Endothelial cell of umbilical vein (primary cell): ENCODE measurements around the gene HSP90AB1. TPM values are rescaled to one million over a fixed set of nuclear protein-coding genes. Genes with fewer than 3 reads are reported as not detected.

ENCODE experiments used
- Bru-seq: library from RNA; stranded (reverse); fragments of 400-500 nt; gene quantifications from one replicate; lab custom pipeline; 2021; lab: Mats Ljungman, UMichigan
- BruChase-seq, 2 experiments: library from RNA; stranded (reverse); fragments of 400-500 nt; gene quantifications; one replicate each; lab custom pipeline; 2021; lab: Mats Ljungman, UMichigan
- BruUV-seq: library from RNA; stranded (reverse); fragments of 400-500 nt; replicated peaks from 2 replicates; lab custom pipeline; 2021; lab: Mats Ljungman, UMichigan
- CTCF ChIA-PET: fragments of 300-600, 350-600 bp; sonication (Branson Sonifier 250); formaldehyde crosslinking; loops from one replicate; lab custom pipeline; 2021; ENCODE audit warnings: antibody characterized with exemption, inconsistent platforms; lab: Charles Lee
- POLR2A ChIA-PET: fragments of 300-600, 350-600 bp; sonication (Branson Sonifier 250); formaldehyde crosslinking; loops from one replicate; lab custom pipeline; 2021; ENCODE audit warnings: antibody characterized with exemption, inconsistent platforms; lab: Charles Lee
- DNase-seq: peaks from one replicate; pipeline ENCODE4 v3.0.0-alpha.2; 2011; ENCODE audit warnings: low read depth, low spot score
- FAIRE-seq: peaks from 2 replicates; lab custom pipeline; 2011; peaks lifted over from hg19 to GRCh38; lab: Jason Lieb, UNC
- H2AFZ ChIP-seq: 2 replicates; pipeline ENCODE4 v1.6.0; 2012; ENCODE audit warnings: low read depth, low read length, control low read depth, inconsistent platforms
- H3K27ac ChIP-seq: 2 replicates; pipeline ENCODE4 v1.5.1; 2011; ENCODE audit warnings: low read depth, mild to moderate bottlenecking, control low read depth, low read length, moderate library complexity; ENCODE audit not compliant: insufficient read depth
- H3K27me3 ChIP-seq, 2 experiments: 2 replicates each; pipeline versions ENCODE4 v1.6.0 to v1.6.1; 2011; ENCODE audit warnings: low read length in 2 of 2, mixed read lengths in 1 of 2; ENCODE audit not compliant: control insufficient read depth in 2 of 2, insufficient read depth in 2 of 2
- H3K36me3 ChIP-seq, 2 experiments: 2 replicates in 1 of 2; 3 replicates in 1 of 2; pipeline ENCODE4 v1.5.1; 2011; ENCODE audit warnings: low read length in 2 of 2, mild to moderate bottlenecking in 1 of 2, moderate library complexity in 1 of 2; ENCODE audit not compliant: control insufficient read depth in 2 of 2, insufficient read depth in 2 of 2; ENCODE audit errors: extremely low read depth in 1 of 2
- H3K4me1 ChIP-seq: 3 replicates; pipeline ENCODE4 v1.5.1; 2011; ENCODE audit warnings: mild to moderate bottlenecking, low read length; ENCODE audit not compliant: control insufficient read depth, insufficient read depth; ENCODE audit errors: extremely low read depth
- H3K4me2 ChIP-seq: 2 replicates; pipeline ENCODE4 v1.6.1; 2011; ENCODE audit warnings: low read length, control low read depth, mixed read lengths; ENCODE audit not compliant: insufficient read depth
- H3K4me3 ChIP-seq, 3 experiments: fragments of 200-600 bp in 1 of 3; sonication (generic), shearing (Covaris generic) in 1 of 3; replicated peaks in 1 of 3; 2 replicates each; pipeline ENCODE4 v1.5.1; 2011 to 2016; ENCODE audit warnings: control low read depth in 3 of 3, low read length in 3 of 3, mild to moderate bottlenecking in 2 of 3, inconsistent platforms in 1 of 3, low read depth in 1 of 3, moderate library complexity in 1 of 3; ENCODE audit not compliant: insufficient read depth in 1 of 3
- H3K79me2 ChIP-seq: 2 replicates; pipeline ENCODE4 v1.6.0; 2012; ENCODE audit warnings: low read length, inconsistent platforms; ENCODE audit not compliant: control insufficient read depth, insufficient read depth
- H3K9ac ChIP-seq: replicated peaks from 2 replicates; pipeline ENCODE3; 2011; ENCODE audit warnings: low read length, control low read depth; ENCODE audit not compliant: insufficient read depth; ENCODE audit errors: extremely low read depth
- H3K9me1 ChIP-seq: replicated peaks from 3 replicates; pipeline ENCODE4 v1.6.0; 2011; ENCODE audit warnings: mild to moderate bottlenecking, low read length; ENCODE audit not compliant: control insufficient read depth, insufficient read depth; ENCODE audit errors: extremely low read depth
- H3K9me3 ChIP-seq: replicated peaks from 2 replicates; pipeline ENCODE4 v1.5.1; 2012; ENCODE audit warnings: low read length, inconsistent platforms; ENCODE audit not compliant: control insufficient read depth, insufficient read depth
- H4K20me1 ChIP-seq: replicated peaks from 2 replicates; pipeline ENCODE3; 2011; ENCODE audit warnings: mild to moderate bottlenecking, low read length; ENCODE audit not compliant: control insufficient read depth, insufficient read depth; ENCODE audit errors: extremely low read depth
- GATA2 ChIP-seq: IDR thresholded peaks from 2 replicates; pipeline ENCODE4 v1.7.0; 2011; ENCODE audit warnings: low read depth, mild to moderate bottlenecking, moderate library complexity, mixed read lengths, low read length; ENCODE audit not compliant: insufficient read length, insufficient read depth
- MYC ChIP-seq: IDR thresholded peaks from one replicate; pipeline ENCODE4 v1.6.1; 2011; ENCODE audit warnings: mild to moderate bottlenecking, low read depth, low read length
- POLR2A ChIP-seq: IDR thresholded peaks from 2 replicates; pipeline ENCODE4 v1.6.1; 2012; ENCODE audit warnings: low read depth, mild to moderate bottlenecking, control low read depth, low read length
- POLR2AphosphoS5 ChIP-seq: IDR thresholded peaks from 2 replicates; pipeline ENCODE4 v1.6.1; 2012; ENCODE audit warnings: low read depth, mild to moderate bottlenecking, control low read depth, low read length, moderate library complexity; ENCODE audit not compliant: insufficient read depth
- dilution Hi-C: fragments of 300-500 bp; cut with MboI; formaldehyde crosslinking; loops from one replicate; pipeline ENCODE4 v1.15.0; 2019; ENCODE audit warnings: low sequenced_read_pairs; ENCODE audit not compliant: extremely low pct_ligation_motif_present
- intact Hi-C: fragments of 100-400 bp; cut with micrococcal nuclease; formaldehyde crosslinking; loops from one replicate; pipeline ENCODE4 v1.10.0; 2022
- long read RNA-seq: library from polyadenylated mRNA; stranded (forward); transcript quantifications from one replicate; pipeline ENCODE4 v2.0.0, GENCODE V29; 2021
- polyA minus RNA-seq, 3 experiments: library from RNA; depleted of rRNA, polyadenylated mRNA; stranded (reverse); fragments of >200 nt; gene quantifications; 1 replicate in 1 of 3; 2 replicates in 2 of 3; pipeline ENCODE4 v1.2.3, GENCODE V29; 2011
- polyA plus RNA-seq, 4 experiments: library from polyadenylated mRNA; depleted of rRNA in 3 of 4; stranded (reverse) in 3 of 4; unstranded in 1 of 4; fragments of >200 nt; gene quantifications; 2 replicates each; pipeline versions ENCODE4 v1.2.1 to v1.2.3, GENCODE V29; 2011 to 2012; ENCODE audit warnings: missing spikeins in 1 of 4
- total RNA-seq: library from RNA; stranded (reverse); gene quantifications from 2 replicates; pipeline ENCODE4 v1.2.3, GENCODE V29; 2021
- TF ChIP-seq, protein P1 (sequence below): IDR thresholded peaks from 2 replicates; pipeline ENCODE4 v1.6.1; 2011; ENCODE audit not compliant: insufficient read depth, insufficient read length
- TF ChIP-seq, protein P2 (sequence below), 2 donors: IDR thresholded peaks; 1 replicate in 1 of 2; 2 replicates in 1 of 2; pipeline ENCODE4 v1.5.1; 2011; ENCODE audit warnings: low read length in 2 of 2, mild to moderate bottlenecking in 2 of 2, moderate library complexity in 2 of 2, control low read depth in 1 of 2, inconsistent platforms in 1 of 2, low read depth in 1 of 2; ENCODE audit not compliant: insufficient read depth in 1 of 2; ENCODE audit errors: extremely low read depth in 1 of 2

Gene HSP90AB1
- total RNA-seq (1,088 and 1,201 TPM in 2 replicates), polyA plus RNA-seq (557 and 824 TPM in 2 replicates), polyA minus RNA-seq (861 and 862 TPM in 2 replicates), Bru-seq, nascent RNA (percentile 100 among the genes with signal in this experiment), BruChase-seq, experiment 1, labeled RNA remaining after a 6-hour chase (percentile 100 among the genes with signal in this experiment), BruChase-seq, experiment 2, labeled RNA remaining after a 2-hour chase (percentile 100 among the genes with signal in this experiment)
- polyA plus RNA-seq (2011; cell fraction: cytosol; rRNA removed) = 942 and 1,041 TPM in 2 replicates
- 609 and 717 TPM in 2 replicates for polyA plus RNA-seq (2011; cell fraction: nucleus; rRNA removed)
- 1,037 and 1,473 TPM in 2 replicates for polyA plus RNA-seq (2012)
- polyA minus RNA-seq (2011; cell fraction: cytosol; rRNA and poly(A)+ RNA removed) = 534 TPM
- polyA minus RNA-seq (2011; cell fraction: nucleus; rRNA and poly(A)+ RNA removed) = 163 and 218 TPM in 2 replicates
- long read RNA-seq, transcript HSP90AB1-203 (12 exons, 2,572 nt) = major isoform, 3,118 of 3,392 reads
- long read RNA-seq, transcript HSP90AB1-202 (12 exons, 2,674 nt) = minor isoform, 8 of 3,392 reads
- long read RNA-seq, transcript HSP90AB1-201 (12 exons, 2,582 nt) = minor isoform, 12 of 3,392 reads
- long read RNA-seq, partial matches to known transcripts = 168 of 3,392 reads
- long read RNA-seq, other reads (novel, unspliced or antisense) = 86 of 3,392 reads

DNA sequence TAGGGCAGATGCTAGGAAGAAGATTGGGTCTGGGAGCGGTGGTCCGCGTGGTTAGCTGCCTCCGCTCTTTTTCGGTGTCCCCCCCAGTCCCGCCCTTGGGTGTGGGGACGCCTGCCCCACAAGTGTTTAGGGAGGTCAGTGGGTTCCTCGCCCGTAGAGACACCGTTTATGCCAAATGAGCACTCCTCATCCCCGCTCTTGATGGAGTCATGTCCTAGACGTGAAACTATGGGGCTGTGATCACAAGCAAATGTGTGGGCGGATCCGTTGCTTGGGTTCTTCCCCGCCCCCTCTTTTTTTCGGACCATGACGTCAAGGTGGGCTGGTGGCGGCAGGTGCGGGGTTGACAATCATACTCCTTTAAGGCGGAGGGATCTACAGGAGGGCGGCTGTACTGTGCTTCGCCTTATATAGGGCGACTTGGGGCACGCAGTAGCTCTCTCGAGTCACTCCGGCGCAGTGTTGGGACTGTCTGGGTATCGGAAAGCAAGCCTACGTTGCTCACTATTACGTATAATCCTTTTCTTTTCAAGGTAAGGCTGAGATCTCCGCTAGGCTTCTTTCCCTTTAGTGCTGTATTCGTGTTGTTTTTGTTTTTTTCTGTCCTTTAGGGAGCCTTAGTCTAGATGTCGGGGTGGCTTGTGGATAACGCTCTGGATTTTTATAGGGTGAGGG is at the start of gene HSP90AB1:
Gene HSP90AB1 (plus strand): TSS at position 439 of the 675 bp plus-strand sequence. CDS start 1,529 bp downstream, outside the sequence.
- H3K9me1 ChIP-seq = no peaks in the 10 kb centered on the region
- ChIA-PET CTCF (interaction anchor here (1.0 to 5.4 kb wide), 9 partner anchors 9 to 150 kb away, joined by 4 to 38 read pairs (median 7); partner anchors contain the start of genes SLC29A1 and SLC35B2), POLR2A (interaction anchor here (0.6 to 3.1 kb wide), 21 partner anchors 9 to 147 kb away, joined by 3 to 49 read pairs (median 4); partner anchors contain the start of genes MRPL14, MYMX, SLC29A1 and SLC35B2)
- H2AFZ ChIP-seq = peak within 1 kb of the TSS; percentile 77
- peak within 1 kb of the TSS; percentile 65 for H3K27ac ChIP-seq
- H3K4me3 ChIP-seq = peak within 1 kb of the TSS; percentile 54 to 85 (median 76)
- H3K36me3 ChIP-seq = peaks cover 22 to 26% of the 10 kb centered on the region in 2 experiments
- TF ChIP-seq, protein P1, sequence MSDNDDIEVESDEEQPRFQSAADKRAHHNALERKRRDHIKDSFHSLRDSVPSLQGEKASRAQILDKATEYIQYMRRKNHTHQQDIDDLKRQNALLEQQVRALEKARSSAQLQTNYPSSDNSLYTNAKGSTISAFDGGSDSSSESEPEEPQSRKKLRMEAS = peak; percentile 63
- TF ChIP-seq POLR2A (peak; percentile 100), MYC (peak; percentile 83), GATA2 (no peak), POLR2AphosphoS5 (peak; percentile 99)
- TF ChIP-seq, protein P2, sequence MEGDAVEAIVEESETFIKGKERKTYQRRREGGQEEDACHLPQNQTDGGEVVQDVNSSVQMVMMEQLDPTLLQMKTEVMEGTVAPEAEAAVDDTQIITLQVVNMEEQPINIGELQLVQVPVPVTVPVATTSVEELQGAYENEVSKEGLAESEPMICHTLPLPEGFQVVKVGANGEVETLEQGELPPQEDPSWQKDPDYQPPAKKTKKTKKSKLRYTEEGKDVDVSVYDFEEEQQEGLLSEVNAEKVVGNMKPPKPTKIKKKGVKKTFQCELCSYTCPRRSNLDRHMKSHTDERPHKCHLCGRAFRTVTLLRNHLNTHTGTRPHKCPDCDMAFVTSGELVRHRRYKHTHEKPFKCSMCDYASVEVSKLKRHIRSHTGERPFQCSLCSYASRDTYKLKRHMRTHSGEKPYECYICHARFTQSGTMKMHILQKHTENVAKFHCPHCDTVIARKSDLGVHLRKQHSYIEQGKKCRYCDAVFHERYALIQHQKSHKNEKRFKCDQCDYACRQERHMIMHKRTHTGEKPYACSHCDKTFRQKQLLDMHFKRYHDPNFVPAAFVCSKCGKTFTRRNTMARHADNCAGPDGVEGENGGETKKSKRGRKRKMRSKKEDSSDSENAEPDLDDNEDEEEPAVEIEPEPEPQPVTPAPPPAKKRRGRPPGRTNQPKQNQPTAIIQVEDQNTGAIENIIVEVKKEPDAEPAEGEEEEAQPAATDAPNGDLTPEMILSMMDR (IDR thresholded peaks at IDR 0.05; ENCODE audit: extremely low read depth in 1 of 2, insufficient read depth in 1 of 2, low read depth in 1 of 2, low read length in 2 of 2) = no peak
- intact Hi-C loops (loop anchor here (1.0 to 2.0 kb wide), 3 partner anchors 8 to 68 kb away; no protein-coding TSS in a partner anchor), dilution Hi-C loops (no loop called here)
- H3K4me1 ChIP-seq = peaks cover 26% of the 10 kb centered on the region
- H3K4me2 ChIP-seq = peak within 1 kb of the TSS; percentile 96
- peak within 1 kb of the TSS; percentile 93 for H3K9ac ChIP-seq
- no peaks in the 10 kb centered on the region for H3K9me3 ChIP-seq
- FAIRE-seq = peak; percentile 90
- peaks cover 9% of the 10 kb centered on the region for H4K20me1 ChIP-seq
- H3K27me3 ChIP-seq = no peaks in the 10 kb centered on the region
- peaks cover 49% of the 10 kb centered on the region for H3K79me2 ChIP-seq
- BruUV-seq = TSS peak; percentile 36
- DNase-seq = peak; percentile 98
